Activated T-helper 1 cell treated with anti-CD3 and anti-CD28 coated beads, Interleukin-12 subunit alpha, Interleukin-12 subunit beta, Interleukin-2, Interleukin-4 antibody, amounts not matched to agents 30 ng/mL and 10 ng/mL and 1 ng/mL, durations not matched to agents 14 hours and 24 hours and 36 hours (primary cell): Measurements from ENCODE around the gene MRPL4. TPM values are rescaled to one million over a fixed set of nuclear protein-coding genes. Genes with fewer than 3 reads are reported as not detected.
"Not testable (repeated sequence)": the region's sequence is repeated elsewhere in the genome, so short reads cannot be mapped to it uniquely, and the experiment has no call there.

Experiments
- DNase-seq: peaks from one replicate; pipeline ENCODE4 v3.0.0; 2021; ENCODE audit warnings: low spot score
- H3K27ac Mint-ChIP-seq: one replicate; pipeline ENCODE4 v1.8.0; 2021; ENCODE audit warnings: mild to moderate bottlenecking, mixed read lengths
- H3K27me3 Mint-ChIP-seq: one replicate; pipeline ENCODE4 v1.8.0; 2022; ENCODE audit warnings: mild to moderate bottlenecking, moderate library complexity, mixed read lengths; ENCODE audit not compliant: insufficient read depth
- H3K36me3 Mint-ChIP-seq: one replicate; pipeline ENCODE4 v1.8.0; 2021; ENCODE audit warnings: low read depth, mixed read lengths
- H3K4me1 Mint-ChIP-seq: one replicate; pipeline ENCODE4 v1.8.0; 2021; ENCODE audit warnings: low read depth, mixed read lengths
- H3K4me3 Mint-ChIP-seq: one replicate; pipeline ENCODE4 v1.8.0; 2021; ENCODE audit warnings: mild to moderate bottlenecking, moderate library complexity, mixed read lengths
- H3K9me3 Mint-ChIP-seq: one replicate; pipeline ENCODE4 v1.8.0; 2021; ENCODE audit warnings: mixed read lengths
- intact Hi-C: fragments of 100-400 bp; cut with micrococcal nuclease; formaldehyde crosslinking; loops from one replicate; pipeline ENCODE4 v1.15.1; 2024
- total RNA-seq: library from RNA; stranded (reverse); gene quantifications from 2 replicates; pipeline ENCODE4 v1.2.3, GENCODE V29; 2022

Gene MRPL4
- total RNA-seq, 1 donor from 2014 or later: 168 TPM

DNA sequence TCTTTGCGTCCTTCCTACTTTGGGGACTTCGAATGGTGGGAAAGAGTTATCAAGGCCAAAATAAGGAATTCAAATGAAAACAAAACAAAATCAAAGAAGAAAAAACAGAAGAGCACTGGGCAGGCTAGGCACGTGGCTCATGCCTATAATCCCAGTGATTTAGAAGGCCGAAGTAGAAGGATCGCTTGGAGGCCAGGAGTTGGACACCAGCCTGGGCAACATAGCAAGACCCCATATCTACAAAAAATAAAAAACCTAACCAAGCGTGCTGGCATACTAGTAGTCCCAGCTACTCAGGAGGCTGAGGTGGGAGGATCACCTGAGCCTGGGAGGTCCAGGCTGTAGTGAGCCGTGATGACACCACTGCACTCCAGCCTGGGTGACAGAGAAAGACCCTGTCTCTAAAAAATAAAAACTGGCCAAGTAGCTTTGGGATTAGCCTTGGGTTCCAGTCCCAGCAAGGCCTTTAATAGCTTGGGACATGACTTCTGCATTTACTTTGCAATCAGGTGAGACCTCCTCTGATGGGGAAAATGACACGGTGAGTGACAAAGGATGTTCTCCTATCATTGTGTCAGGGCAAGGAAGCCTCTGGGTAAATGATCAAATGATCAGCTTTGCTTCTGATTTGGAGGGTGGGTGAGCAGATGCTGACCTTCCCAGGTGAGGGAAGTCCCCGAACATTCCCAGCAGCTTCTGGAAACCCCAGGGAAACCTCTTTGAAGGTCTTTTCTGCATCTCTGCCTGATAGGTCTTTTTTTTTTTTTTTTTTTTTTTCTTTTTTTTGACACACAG is 26.0 kb downstream of the MRPL4 start:
- peak overlapping the region; percentile 68 for H3K27ac Mint-ChIP-seq
- H3K4me3 Mint-ChIP-seq: peak overlapping the region; percentile 57
- H3K36me3 Mint-ChIP-seq: peaks cover 30% of the 10 kb centered on the region
- H3K9me3 Mint-ChIP-seq: no peaks in the 10 kb centered on the region
- intact Hi-C loops: no loop called here
- no peak for DNase-seq
- no peaks in the 10 kb centered on the region for H3K27me3 Mint-ChIP-seq
- H3K4me1 Mint-ChIP-seq: peaks cover 37% of the 10 kb centered on the region

DNA sequence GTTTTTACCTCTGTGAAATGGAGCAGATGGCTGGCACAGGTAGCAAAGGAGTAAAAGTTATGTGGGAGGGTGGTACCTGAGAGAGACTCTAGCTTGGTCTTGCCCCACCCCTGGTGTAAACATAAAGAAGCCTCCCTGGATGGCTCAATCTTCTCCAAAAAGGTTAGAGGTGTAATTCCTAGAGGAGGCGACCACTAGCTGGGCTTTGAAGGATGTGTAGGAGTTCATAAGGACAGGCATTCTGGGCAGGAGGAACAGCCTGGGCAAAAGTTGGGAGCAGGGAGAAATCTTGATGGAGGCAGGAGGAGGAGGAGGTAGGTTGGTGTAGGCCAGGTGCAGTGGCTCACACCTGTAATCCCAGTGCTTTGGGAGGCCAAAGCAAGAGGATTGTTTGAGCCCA is 26.9 kb downstream of the MRPL4 start:
- Mint-ChIP-seq H3K9me3 (no peaks in the 10 kb centered on the region), H3K27ac (peak overlapping the region; percentile 49), H3K36me3 (peaks cover 32% of the 10 kb centered on the region), H3K27me3 (no peaks in the 10 kb centered on the region), H3K4me3 (no peak overlapping the region), H3K4me1 (peaks cover 34% of the 10 kb centered on the region)
- DNase-seq: no peak
- intact Hi-C loops: no loop called here

DNA sequence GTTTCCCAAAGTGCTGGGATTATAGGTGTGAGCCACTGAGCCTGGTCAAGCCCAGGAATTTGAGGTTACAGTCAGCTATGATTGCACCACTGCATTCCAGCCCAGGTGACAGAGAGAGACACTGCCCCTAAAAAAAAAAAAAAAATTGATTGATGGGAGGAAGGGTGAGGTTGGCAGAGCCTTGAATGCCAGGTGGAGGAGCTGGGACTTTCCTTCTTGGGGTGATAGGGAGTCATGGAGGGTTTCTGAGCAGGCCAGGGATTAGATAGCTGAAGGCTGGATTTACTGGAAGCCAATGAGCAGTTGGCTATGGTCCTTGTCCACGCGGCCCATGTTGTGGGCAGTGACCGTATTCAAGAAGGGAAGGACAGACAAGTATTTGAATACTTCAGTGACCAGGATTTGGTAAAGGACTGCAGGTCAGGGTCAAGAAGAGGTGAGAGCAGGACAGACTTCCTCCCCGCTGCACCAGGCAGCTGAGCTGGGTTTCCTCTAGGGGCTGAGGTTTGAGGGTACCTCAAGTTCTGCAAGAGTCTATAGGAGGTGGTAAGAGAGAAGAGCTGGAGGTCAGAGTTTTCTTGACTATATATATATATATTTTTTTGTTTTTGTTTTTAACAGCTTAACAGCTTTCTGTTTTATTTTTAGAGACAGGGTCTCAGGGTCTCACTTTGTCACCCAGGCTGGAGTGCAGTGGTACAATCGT is 27.9 kb downstream of the MRPL4 start:
- intact Hi-C loops: no loop called here
- no peak for DNase-seq
- Mint-ChIP-seq H3K27ac (peak overlapping the region; percentile 65), H3K4me1 (peaks cover 27% of the 10 kb centered on the region), H3K4me3 (no peak overlapping the region), H3K9me3 (no peaks in the 10 kb centered on the region), H3K36me3 (peaks cover 28% of the 10 kb centered on the region), H3K27me3 (no peaks in the 10 kb centered on the region)

- H3K9me3 Mint-ChIP-seq: not testable (repeated sequence)
- H3K36me3 Mint-ChIP-seq: peaks cover 41% of the 10 kb centered on the region
Observed at GRCh38 chr19:10282043-10282442, 30.0 kb downstream of the MRPL4 start.

DNA sequence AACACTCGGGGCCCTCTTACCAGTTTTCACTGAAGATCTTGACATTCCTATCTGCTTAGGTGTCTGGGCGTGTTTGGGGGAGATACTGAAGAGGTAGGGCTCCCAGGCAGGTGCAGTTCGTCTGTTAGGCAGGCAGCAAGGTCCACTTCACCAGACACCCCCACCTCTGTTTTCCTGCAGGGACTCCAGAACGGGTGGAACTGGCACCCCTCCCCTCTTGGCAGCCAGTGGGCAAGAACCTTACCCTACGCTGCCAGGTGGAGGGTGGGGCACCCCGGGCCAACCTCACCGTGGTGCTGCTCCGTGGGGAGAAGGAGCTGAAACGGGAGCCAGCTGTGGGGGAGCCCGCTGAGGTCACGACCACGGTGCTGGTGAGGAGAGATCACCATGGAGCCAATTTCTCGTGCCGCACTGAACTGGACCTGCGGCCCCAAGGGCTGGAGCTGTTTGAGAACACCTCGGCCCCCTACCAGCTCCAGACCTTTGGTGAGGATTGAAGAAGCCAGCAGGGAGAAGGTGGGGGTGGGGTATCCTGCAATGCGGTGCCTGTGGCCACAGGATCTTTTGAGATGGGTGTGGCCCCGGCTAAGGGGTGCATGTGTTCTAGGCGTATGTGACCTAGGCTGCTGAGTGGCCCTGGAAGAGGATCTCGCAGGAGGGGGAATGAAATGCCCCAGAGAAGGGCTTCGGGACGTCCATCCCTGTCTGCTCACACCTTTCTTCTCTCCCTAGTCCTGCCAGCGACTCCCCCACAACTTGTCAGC is 31.5 kb downstream of the MRPL4 start:
- H3K9me3 Mint-ChIP-seq: no peaks in the 10 kb centered on the region
- peaks cover 46% of the 10 kb centered on the region for H3K4me1 Mint-ChIP-seq
- DNase-seq: no peak
- intact Hi-C loops: no loop called here
- no peak overlapping the region for H3K4me3 Mint-ChIP-seq
- H3K27ac Mint-ChIP-seq: no peak overlapping the region
- peaks cover 35% of the 10 kb centered on the region for H3K36me3 Mint-ChIP-seq
- H3K27me3 Mint-ChIP-seq: peaks cover 5% of the 10 kb centered on the region

More at GRCh38 chr19:10282043-10282442, 30.0 kb downstream of the MRPL4 start:
- H3K27me3 Mint-ChIP-seq, H3K4me3 Mint-ChIP-seq, H3K27ac Mint-ChIP-seq, DNase-seq, intact Hi-C loops: not testable (repeated sequence)
- H3K4me1 Mint-ChIP-seq: peaks cover 47% of the 10 kb centered on the region

DNA sequence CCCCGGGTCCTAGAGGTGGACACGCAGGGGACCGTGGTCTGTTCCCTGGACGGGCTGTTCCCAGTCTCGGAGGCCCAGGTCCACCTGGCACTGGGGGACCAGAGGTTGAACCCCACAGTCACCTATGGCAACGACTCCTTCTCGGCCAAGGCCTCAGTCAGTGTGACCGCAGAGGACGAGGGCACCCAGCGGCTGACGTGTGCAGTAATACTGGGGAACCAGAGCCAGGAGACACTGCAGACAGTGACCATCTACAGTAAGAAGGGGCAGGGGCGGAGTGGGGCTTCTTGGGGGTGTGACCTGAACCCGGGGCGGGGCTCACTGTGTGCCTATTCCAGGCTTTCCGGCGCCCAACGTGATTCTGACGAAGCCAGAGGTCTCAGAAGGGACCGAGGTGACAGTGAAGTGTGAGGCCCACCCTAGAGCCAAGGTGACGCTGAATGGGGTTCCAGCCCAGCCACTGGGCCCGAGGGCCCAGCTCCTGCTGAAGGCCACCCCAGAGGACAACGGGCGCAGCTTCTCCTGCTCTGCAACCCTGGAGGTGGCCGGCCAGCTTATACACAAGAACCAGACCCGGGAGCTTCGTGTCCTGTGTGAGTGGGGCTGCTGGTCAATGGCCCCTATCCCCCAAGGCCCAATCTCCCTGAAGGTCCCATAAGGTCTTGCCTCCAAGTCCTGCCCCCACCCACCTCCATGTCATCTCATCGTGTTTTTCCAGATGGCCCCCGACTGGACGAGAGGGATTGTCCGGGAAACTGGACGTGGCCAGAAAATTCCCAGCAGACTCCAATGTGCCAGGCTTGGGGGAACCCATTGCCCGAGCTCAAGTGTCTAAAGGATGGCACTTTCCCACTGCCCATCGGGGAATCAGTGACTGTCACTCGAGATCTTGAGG is 32.3 kb downstream of the MRPL4 start:
- H3K27ac Mint-ChIP-seq: peak overlapping the region; percentile 14

GRCh38 chr19:10284960-10285278 is 32.9 kb downstream of the MRPL4 start:
- intact Hi-C loops: no loop called here
- H3K4me1 Mint-ChIP-seq: peaks cover 40% of the 10 kb centered on the region
- H3K36me3 Mint-ChIP-seq: peaks cover 26% of the 10 kb centered on the region
- H3K27me3 Mint-ChIP-seq: peaks cover 16% of the 10 kb centered on the region
- H3K9me3 Mint-ChIP-seq: no peaks in the 10 kb centered on the region
- peak overlapping the region; percentile 14 for H3K27ac Mint-ChIP-seq
- no peak for DNase-seq
- H3K4me3 Mint-ChIP-seq: no peak overlapping the region

More for the DNA sequence above, 32.3 kb downstream of the MRPL4 start:
- intact Hi-C loops: no loop called here
- peaks cover 44% of the 10 kb centered on the region for H3K4me1 Mint-ChIP-seq
- no peak for DNase-seq
- H3K9me3 Mint-ChIP-seq: no peaks in the 10 kb centered on the region
- peaks cover 14% of the 10 kb centered on the region for H3K27me3 Mint-ChIP-seq
- H3K36me3 Mint-ChIP-seq: peaks cover 29% of the 10 kb centered on the region
- H3K4me3 Mint-ChIP-seq: no peak overlapping the region

DNA sequence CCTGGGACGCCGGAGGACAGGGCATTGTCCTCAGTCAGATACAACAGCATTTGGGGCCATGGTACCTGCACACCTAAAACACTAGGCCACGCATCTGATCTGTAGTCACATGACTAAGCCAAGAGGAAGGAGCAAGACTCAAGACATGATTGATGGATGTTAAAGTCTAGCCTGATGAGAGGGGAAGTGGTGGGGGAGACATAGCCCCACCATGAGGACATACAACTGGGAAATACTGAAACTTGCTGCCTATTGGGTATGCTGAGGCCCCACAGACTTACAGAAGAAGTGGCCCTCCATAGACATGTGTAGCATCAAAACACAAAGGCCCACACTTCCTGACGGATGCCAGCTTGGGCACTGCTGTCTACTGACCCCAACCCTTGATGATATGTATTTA is 33.4 kb downstream of the MRPL4 start:
- intact Hi-C loops: no loop called here
- Mint-ChIP-seq H3K9me3 (no peaks in the 10 kb centered on the region), H3K27me3 (peaks cover 20% of the 10 kb centered on the region), H3K36me3 (peaks cover 24% of the 10 kb centered on the region), H3K4me1 (peaks cover 41% of the 10 kb centered on the region), H3K27ac (no peak overlapping the region), H3K4me3 (peak overlapping the region; percentile 19)
- DNase-seq: no peak

GRCh38 chr19:10286803-10287737 is 35.1 kb downstream of the MRPL4 start, which contains the start of gene ICAM4:
Gene ICAM4, plus strand, starts transcription at chr19:10286955. Its CDS starts 58 bp downstream, at chr19:10287013.
- intact Hi-C loops: loop anchor here (1.0 kb wide), 1 partner anchor 8 kb away; no protein-coding TSS in a partner anchor
- H3K4me3 Mint-ChIP-seq: peak within 1 kb of the TSS; percentile 62
- peak within 1 kb of the TSS; percentile 72 for H3K27ac Mint-ChIP-seq

GRCh38 chr19:10288662-10289166 is 36.7 kb downstream of the MRPL4 start:
- Mint-ChIP-seq H3K36me3 (peaks cover 22% of the 10 kb centered on the region), H3K27me3 (peaks cover 51% of the 10 kb centered on the region), H3K4me3 (peak overlapping the region; percentile 79), H3K27ac (peak overlapping the region; percentile 58), H3K4me1 (peaks cover 67% of the 10 kb centered on the region), H3K9me3 (no peaks in the 10 kb centered on the region)
- intact Hi-C loops: loop anchor here (1.0 kb wide), 1 partner anchor 17 kb away; the partner anchor contains the start of gene ICAM1
- DNase-seq: no peak

More at GRCh38 chr19:10286803-10287737, 35.1 kb downstream of the MRPL4 start, which contains the start of gene ICAM4:
- Mint-ChIP-seq H3K4me1 (peaks cover 54% of the 10 kb centered on the region), H3K9me3 (no peaks in the 10 kb centered on the region), H3K36me3 (peaks cover 24% of the 10 kb centered on the region), H3K27me3 (peaks cover 35% of the 10 kb centered on the region)
- peak; percentile 33 for DNase-seq
